Liver (tissue), 9 donors: Measurements from ENCODE around the gene EFCAB7. TPM values are rescaled to one million over a fixed set of nuclear protein-coding genes. Genes with fewer than 3 reads are reported as not detected.

Experiments
- DNase-seq: peaks from one replicate; pipeline ENCODE4 v3.0.0-alpha.2; 2017; ENCODE audit warnings: low spot score
- H3K27ac ChIP-seq, 2 donors: one replicate each; pipeline ENCODE4 v1.7.0; 2013; ENCODE audit warnings: inconsistent platforms in 2 of 2, low read length in 2 of 2, control low read depth in 1 of 2, low read depth in 1 of 2, mild to moderate bottlenecking in 1 of 2
- H3K27me3 ChIP-seq, 4 donors: one replicate each; pipeline versions ENCODE4 v1.6.1 to v1.7.0; 2013; ENCODE audit warnings: low read length in 3 of 4, inconsistent platforms in 1 of 4, mild to moderate bottlenecking in 1 of 4, moderate library complexity in 1 of 4; ENCODE audit not compliant: control insufficient read depth in 4 of 4, insufficient read depth in 4 of 4
- H3K36me3 ChIP-seq, 4 donors: one replicate each; pipeline versions ENCODE4 v1.6.1 to v1.7.0; 2013; ENCODE audit warnings: low read length in 3 of 4, mild to moderate bottlenecking in 3 of 4, low read depth in 1 of 4, moderate library complexity in 1 of 4; ENCODE audit not compliant: control insufficient read depth in 4 of 4, insufficient read depth in 3 of 4
- H3K4me1 ChIP-seq, 4 donors: one replicate each; pipeline versions ENCODE4 v1.6.1 to v1.7.0; 2013; ENCODE audit warnings: low read length in 3 of 4, mild to moderate bottlenecking in 3 of 4, moderate library complexity in 1 of 4; ENCODE audit not compliant: control insufficient read depth in 4 of 4, insufficient read depth in 4 of 4
- H3K4me3 ChIP-seq, 3 donors: one replicate each; pipeline versions ENCODE4 v1.6.1 to v1.7.0; 2013; ENCODE audit warnings: low read length in 3 of 3, control low read depth in 1 of 3, low read depth in 1 of 3, mild to moderate bottlenecking in 1 of 3
- H3K9ac ChIP-seq, 2 donors: one replicate each; pipeline ENCODE4 v1.7.0; 2013; ENCODE audit warnings: low read length in 2 of 2, mild to moderate bottlenecking in 2 of 2, moderate library complexity in 2 of 2, control low read depth in 1 of 2, low read depth in 1 of 2
- H3K9me3 ChIP-seq, 4 donors: one replicate each; pipeline versions ENCODE4 v1.6.1 to v1.7.0; 2013; ENCODE audit warnings: low read length in 3 of 4; ENCODE audit not compliant: control insufficient read depth in 4 of 4
- CTCF ChIP-seq: fragments of 150-350 bp; IDR thresholded peaks from 2 replicates; pipeline ENCODE4 v1.5.1; 2017; ENCODE audit warnings: improper control_type of control experiment, low read depth, low read length; ENCODE audit not compliant: missing input control
- FOXA1 ChIP-seq: IDR thresholded peaks from 2 replicates; pipeline ENCODE4 v1.6.1; 2016; ENCODE audit warnings: antibody characterized with exemption
- FOXA2 ChIP-seq: IDR thresholded peaks from 2 replicates; pipeline ENCODE4 v1.6.1; 2016; ENCODE audit warnings: antibody characterized with exemption
- GABPA ChIP-seq, 2 donors: IDR thresholded peaks in 1 of 2; conservative IDR thresholded peaks in 1 of 2; 2 replicates each; pipeline ENCODE4 v1.6.1; 2016; ENCODE audit warnings: antibody characterized with exemption in 2 of 2, mild to moderate bottlenecking in 1 of 2, moderate library complexity in 1 of 2
- HNF4A ChIP-seq, 2 donors: conservative IDR thresholded peaks; 2 replicates each; pipeline ENCODE4 v1.6.1; 2016; ENCODE audit warnings: antibody characterized with exemption in 2 of 2, mild to moderate bottlenecking in 2 of 2
- HNF4G ChIP-seq: IDR thresholded peaks from 2 replicates; pipeline ENCODE4 v1.6.1; 2016; ENCODE audit warnings: antibody characterized with exemption
- JUND ChIP-seq, 2 donors: IDR thresholded peaks; 2 replicates each; pipeline ENCODE4 v1.6.1; 2016; ENCODE audit warnings: antibody characterized with exemption in 2 of 2
- MAX ChIP-seq: IDR thresholded peaks from 2 replicates; pipeline ENCODE4 v1.6.1; 2016; ENCODE audit warnings: antibody characterized with exemption
- NR2F2 ChIP-seq: IDR thresholded peaks from 2 replicates; pipeline ENCODE4 v1.6.1; 2016; ENCODE audit warnings: antibody characterized with exemption
- RAD21 ChIP-seq, 2 donors: IDR thresholded peaks; 2 replicates each; pipeline ENCODE4 v1.6.1; 2016; ENCODE audit warnings: antibody characterized with exemption in 2 of 2, mild to moderate bottlenecking in 2 of 2
- RXRA ChIP-seq, 2 donors: IDR thresholded peaks; 2 replicates each; pipeline ENCODE4 v1.6.1; 2017 to 2018; ENCODE audit warnings: antibody characterized with exemption in 2 of 2, mild to moderate bottlenecking in 1 of 2
- TAF1 ChIP-seq: conservative IDR thresholded peaks from 2 replicates; pipeline ENCODE4 v1.6.1; 2016; ENCODE audit warnings: antibody characterized with exemption, mild to moderate bottlenecking
- YY1 ChIP-seq: IDR thresholded peaks from 2 replicates; pipeline ENCODE4 v1.6.1; 2016; ENCODE audit warnings: antibody characterized with exemption, mild to moderate bottlenecking
- ZBTB33 ChIP-seq: IDR thresholded peaks from 2 replicates; pipeline ENCODE4 v1.6.1; 2016; ENCODE audit warnings: antibody characterized with exemption
- WGBS: extraction: QIAGEN DNeasy Blood & Tissue Kit; methylation state at CpG from one replicate; pipeline ENCODE4 v1.1.7; 2013; 5-methylcytosine and 5-hydroxymethylcytosine counted together
- polyA plus RNA-seq, 2 donors: library from polyadenylated mRNA; stranded (reverse) in 1 of 2; unstranded in 1 of 2; fragments of 200-250 nt in 1 of 2; fragments of >200 nt in 1 of 2; fragmentation: Nextera tagmentation in 1 of 2; extraction: Ambion mirVana in 1 of 2; gene quantifications; one replicate each; pipeline versions ENCODE4 v1.2.1 to v1.2.3, GENCODE V29; 2013 to 2015
- total RNA-seq, 2 donors: library from RNA; depleted of rRNA; stranded (reverse); fragments of >200 nt; gene quantifications; one replicate each; pipeline ENCODE4 v1.2.3, GENCODE V29; 2014
- TF ChIP-seq, protein P1 (sequence below): IDR thresholded peaks from 2 replicates; pipeline ENCODE4 v1.6.1; 2016; ENCODE audit warnings: antibody characterized with exemption
- TF ChIP-seq, protein P2 (sequence below): IDR thresholded peaks from 2 replicates; pipeline ENCODE4 v1.6.1; 2016; ENCODE audit warnings: antibody characterized with exemption, mild to moderate bottlenecking
- donor health status: healthy.
- donor health status: healthy.
- donor health status: healthy.
- donor health status: healthy.
- donor health status: healthy.

The EFCAB7 gene
- total and polyA plus RNA-seq, 4 donors: 0.70 to 2.6 (median 1.9) TPM

- H3K36me3 ChIP-seq: no peaks in the 10 kb centered on the region
- no peaks in the 10 kb centered on the region for H3K27me3 ChIP-seq
- H3K9me3 ChIP-seq: no peaks in the 10 kb centered on the region
- no peak for TF ChIP-seq RAD21 (IDR thresholded peaks at IDR 0.05)
- TF ChIP-seq HNF4A (conservative IDR thresholded peaks at IDR 0.05): no peak
- no peak for TF ChIP-seq ZBTB33
- no peak for TF ChIP-seq HNF4G
- TF ChIP-seq MAX: no peak
- TF ChIP-seq, protein P1, sequence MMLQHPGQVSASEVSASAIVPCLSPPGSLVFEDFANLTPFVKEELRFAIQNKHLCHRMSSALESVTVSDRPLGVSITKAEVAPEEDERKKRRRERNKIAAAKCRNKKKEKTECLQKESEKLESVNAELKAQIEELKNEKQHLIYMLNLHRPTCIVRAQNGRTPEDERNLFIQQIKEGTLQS: no peak
- TF ChIP-seq RXRA (IDR thresholded peaks at IDR 0.05): no peak
- no peak for TF ChIP-seq NR2F2
- TF ChIP-seq FOXA1: no peak
- TF ChIP-seq GABPA (IDR thresholded peaks at IDR 0.05 in 1 of 2, conservative IDR thresholded peaks at IDR 0.05 in 1 of 2): no peak
- TF ChIP-seq TAF1: no peak
- TF ChIP-seq, protein P2, sequence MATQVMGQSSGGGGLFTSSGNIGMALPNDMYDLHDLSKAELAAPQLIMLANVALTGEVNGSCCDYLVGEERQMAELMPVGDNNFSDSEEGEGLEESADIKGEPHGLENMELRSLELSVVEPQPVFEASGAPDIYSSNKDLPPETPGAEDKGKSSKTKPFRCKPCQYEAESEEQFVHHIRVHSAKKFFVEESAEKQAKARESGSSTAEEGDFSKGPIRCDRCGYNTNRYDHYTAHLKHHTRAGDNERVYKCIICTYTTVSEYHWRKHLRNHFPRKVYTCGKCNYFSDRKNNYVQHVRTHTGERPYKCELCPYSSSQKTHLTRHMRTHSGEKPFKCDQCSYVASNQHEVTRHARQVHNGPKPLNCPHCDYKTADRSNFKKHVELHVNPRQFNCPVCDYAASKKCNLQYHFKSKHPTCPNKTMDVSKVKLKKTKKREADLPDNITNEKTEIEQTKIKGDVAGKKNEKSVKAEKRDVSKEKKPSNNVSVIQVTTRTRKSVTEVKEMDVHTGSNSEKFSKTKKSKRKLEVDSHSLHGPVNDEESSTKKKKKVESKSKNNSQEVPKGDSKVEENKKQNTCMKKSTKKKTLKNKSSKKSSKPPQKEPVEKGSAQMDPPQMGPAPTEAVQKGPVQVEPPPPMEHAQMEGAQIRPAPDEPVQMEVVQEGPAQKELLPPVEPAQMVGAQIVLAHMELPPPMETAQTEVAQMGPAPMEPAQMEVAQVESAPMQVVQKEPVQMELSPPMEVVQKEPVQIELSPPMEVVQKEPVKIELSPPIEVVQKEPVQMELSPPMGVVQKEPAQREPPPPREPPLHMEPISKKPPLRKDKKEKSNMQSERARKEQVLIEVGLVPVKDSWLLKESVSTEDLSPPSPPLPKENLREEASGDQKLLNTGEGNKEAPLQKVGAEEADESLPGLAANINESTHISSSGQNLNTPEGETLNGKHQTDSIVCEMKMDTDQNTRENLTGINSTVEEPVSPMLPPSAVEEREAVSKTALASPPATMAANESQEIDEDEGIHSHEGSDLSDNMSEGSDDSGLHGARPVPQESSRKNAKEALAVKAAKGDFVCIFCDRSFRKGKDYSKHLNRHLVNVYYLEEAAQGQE: no peak
- TF ChIP-seq FOXA2: no peak
- no peak for DNase-seq
- no peak overlapping the region for H3K27ac ChIP-seq
- no peaks in the 10 kb centered on the region for H3K4me1 ChIP-seq
- H3K9ac ChIP-seq: no peak overlapping the region
- no peak overlapping the region for H3K4me3 ChIP-seq
Observed at GRCh38 chr1:63545780-63546179, 22.5 kb downstream of the EFCAB7 start.

DNA sequence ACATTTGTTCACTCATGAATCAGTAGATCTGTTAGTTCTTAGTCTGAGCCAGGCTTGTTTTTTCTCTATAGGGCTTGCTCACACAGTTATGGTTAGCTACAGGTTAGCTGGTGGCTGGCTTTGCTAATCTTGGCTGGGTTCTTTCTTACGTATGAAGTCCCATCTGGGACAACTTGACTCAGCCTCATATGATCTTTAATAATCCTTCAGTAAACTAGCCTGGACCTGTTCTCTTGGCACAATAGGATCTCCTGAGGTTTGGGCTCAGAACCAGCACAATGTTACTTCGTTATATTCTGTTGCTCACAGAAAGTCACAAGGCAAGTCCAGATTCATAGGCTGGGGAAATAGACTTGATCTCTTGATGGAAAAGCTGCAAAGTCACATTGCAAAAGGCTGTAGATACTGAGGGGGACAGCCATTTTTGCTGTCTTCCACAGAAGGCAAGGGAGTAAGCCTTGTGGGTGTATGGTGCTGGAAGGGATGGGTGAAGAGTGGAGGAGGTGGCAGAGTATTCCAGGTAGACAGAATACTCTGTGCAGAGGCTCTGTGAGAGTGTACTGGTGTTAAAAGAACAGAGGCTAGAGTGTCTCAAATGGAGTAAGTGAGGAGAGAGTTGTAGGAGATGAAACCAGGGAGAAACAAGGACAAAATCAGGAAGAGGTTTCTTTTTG is 24.4 kb downstream of the EFCAB7 start:
- no peaks in the 10 kb centered on the region for H3K27me3 ChIP-seq
- H3K4me1 ChIP-seq: no peaks in the 10 kb centered on the region
- H3K9ac ChIP-seq: no peak overlapping the region
- no peak overlapping the region for H3K27ac ChIP-seq
- DNase-seq: no peak
- H3K9me3 ChIP-seq: no peaks in the 10 kb centered on the region
- H3K36me3 ChIP-seq: no peaks in the 10 kb centered on the region
- no peak overlapping the region for H3K4me3 ChIP-seq
- 97% methylated on average over 2 of the region's 2 CpGs for WGBS
- TF ChIP-seq, protein P2: no peak
- TF ChIP-seq RXRA (IDR thresholded peaks at IDR 0.05) (no peak), TAF1 (no peak), HNF4A (conservative IDR thresholded peaks at IDR 0.05) (no peak), ZBTB33 (no peak), JUND (IDR thresholded peaks at IDR 0.05) (no peak), FOXA2 (no peak), CTCF (no peak), YY1 (no peak), NR2F2 (no peak), MAX (no peak)
- TF ChIP-seq, protein P1: no peak
